CD4-positive, alpha-beta T cell treated with Interleukin-6 at 100 ng/mL for 8 hours (primary cell): ENCODE measurements around the gene QKI.
"Not testable (repeated sequence)": the region's sequence is repeated elsewhere in the genome, so short reads cannot be mapped to it uniquely, and the experiment has no call there.

Source experiments
- DNase-seq: peaks from one replicate; pipeline ENCODE4 v3.0.0-alpha.2; 2020; ENCODE audit warnings: mixed read lengths, low spot score

QKI gene

DNA sequence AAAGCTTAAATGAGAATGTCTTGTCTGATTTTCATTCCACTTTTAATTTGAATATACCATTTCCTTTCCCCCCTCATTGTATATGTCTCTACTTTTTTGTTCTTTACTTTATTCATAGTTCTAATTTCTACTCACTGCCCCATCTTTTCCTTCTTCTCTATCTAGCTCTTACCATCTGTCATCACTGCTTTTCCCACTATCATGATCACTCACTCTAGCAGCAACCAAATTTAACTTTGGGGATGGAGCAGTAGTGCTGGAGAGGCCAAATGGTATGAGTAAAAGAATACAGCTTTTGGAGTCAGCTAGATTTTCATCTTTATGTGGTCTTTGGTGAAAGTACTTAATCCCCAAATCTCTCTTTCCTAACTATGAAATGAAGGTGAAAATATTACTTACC lies 25.5 kb downstream of the QKI start:
- DNase-seq, result no peak

DNA sequence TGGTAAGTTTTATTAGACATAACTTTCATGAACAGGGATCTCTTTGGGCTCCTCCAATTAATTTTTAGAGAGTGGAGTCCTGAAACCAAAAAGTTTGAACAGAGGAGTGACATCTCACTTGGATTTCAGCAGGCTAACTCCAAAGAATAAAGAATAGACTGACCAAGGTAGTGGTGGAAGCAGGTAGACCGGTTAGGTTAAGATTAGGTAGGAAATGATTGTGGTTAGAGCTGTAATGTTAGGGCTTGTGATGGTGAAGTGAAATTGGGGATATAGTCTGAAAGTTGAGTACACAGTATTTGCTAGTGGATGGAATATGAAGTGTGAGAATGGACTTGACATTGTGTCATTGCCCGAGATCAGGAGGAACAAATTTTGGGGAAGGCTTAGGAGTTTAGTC lies 27.8 kb downstream of the QKI start:
- DNase-seq, result no peak

DNA sequence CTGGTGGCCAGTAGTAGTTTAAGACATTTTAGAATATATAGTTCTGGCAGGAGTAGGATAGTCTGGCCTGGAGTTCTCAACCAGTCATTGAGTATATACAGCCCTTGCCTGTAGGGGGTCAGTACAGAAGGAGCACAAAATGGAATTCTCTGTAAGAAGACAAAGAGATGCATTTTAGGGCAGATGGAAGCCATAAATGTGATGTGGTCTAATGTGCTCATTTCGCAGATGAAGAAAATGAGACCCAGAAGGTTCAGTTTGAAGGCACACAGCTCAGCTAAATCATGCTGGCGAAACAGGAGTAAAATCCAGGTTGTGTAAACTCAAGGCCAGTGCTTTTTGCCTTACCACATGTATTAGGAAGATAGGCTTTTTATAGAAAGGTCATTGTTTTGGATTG lies 29.6 kb downstream of the QKI start:
- no peak for DNase-seq

DNA sequence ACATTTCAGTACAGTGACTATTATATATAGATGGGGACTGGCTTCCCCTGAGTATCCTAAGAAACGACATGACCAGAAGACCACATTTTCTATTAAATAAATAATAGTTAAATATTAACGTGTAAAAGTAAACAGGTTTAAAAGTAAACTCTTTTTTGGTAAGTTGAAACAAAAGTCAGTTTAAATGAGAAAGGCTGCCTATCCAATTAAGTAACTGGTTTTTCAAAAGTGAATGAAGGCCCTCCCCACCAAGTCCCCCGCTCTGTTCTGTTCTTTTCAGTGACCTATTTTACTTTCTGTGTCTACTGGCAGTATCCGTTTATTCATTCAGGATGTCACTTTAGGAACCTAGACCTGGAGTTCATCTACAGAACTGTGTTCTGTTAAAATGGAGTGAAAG lies 32.0 kb downstream of the QKI start:
- DNase-seq, result no peak

DNA sequence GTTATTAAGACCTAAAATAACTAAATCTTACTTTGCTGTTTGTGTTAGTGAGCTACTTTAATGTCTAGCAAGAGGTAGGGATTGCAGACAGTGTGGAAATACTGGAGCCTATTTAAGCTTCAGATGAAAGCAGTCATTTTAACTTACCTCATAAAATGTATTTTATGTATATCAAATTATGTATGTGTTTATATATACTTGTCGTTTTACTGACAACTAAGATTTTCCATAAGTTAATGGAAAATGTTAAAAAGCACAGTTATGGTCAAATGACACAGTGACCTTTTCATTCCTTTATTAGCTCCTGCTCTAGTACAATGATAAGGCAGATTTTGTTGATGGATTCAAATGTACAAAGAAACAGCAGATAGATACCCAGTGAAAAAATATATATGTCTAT lies 34.6 kb downstream of the QKI start:
- DNase-seq, result no peak

DNA sequence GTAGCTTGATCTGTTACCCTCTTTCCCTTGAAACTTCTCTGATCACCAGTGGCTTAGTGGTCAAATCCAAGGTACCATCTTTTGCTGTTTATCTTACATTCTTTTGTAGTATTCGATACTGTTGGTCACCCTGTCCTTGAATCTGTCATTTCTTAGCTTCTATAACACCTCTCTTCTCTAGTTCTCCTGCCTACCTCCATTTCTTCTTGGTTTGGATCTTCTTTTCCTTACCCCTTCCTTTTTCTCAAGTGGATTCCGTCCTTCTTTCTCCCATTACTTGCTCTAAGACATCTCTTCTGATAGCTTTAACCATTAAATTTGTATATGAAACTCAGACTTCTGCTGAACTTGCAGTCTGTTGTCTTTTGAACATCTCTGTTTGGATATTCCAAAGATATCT lies 39.9 kb downstream of the QKI start:
- no peak for DNase-seq

DNA sequence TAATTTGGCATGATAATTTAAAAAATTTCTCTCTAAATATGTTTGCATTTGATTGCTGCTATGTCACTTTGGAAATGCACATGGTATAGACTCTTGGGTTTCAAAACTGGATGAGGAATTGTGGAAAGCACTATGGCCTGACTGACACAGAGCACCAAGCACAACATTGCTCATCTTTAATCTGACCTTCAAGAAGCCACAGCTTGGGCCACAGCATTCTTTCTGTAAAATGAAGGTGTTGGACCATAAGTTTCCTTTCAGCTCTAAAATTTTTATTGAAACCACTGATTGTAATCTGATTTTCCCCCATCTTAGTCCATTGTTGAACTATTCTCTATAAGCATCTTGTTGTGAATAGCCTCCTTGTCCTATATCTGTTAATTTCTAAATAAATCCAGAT lies 41.0 kb downstream of the QKI start:
- no peak for DNase-seq

DNA sequence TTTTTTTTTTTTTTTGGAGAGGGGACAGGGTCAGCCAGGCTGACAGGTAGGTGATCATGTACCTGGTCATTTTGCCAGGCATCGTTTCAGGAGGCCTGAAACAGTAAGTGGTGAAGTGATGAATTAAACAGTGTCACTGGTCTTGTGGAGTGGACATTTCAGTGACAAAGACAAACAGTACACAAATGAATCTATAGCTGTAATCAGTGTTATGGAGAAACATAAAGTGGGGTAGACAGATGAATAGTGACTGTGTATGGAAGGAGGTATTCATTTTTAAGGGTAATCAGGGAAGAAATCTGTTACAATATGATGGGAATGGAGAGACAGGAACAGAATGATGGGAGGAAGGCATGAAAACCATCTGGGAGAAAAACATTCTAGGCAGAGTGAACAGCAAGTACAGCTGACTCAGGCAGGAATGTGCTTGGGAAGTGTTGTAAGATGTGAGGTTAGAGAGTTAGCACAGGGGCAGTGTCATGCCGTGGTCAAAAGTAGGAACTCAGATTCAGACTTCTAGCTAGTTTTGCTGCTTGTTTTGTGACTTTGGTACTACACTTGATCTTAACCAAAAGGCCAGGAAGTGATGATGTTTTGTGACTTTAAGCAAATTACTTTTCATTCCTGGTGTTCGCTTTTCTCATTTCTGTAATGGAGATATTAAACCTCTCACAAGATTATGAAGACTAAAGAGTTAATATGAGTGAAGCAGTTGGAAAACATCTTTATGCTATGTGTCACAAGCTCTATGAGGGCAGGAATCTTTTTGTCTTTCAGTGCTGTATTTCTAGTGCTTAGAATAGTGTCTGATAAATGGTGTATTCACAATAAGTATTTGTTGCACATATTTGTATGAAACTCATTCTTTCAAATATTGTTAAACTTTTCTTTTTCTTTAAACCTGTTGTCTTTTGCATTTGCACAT lies 43.4 kb downstream of the QKI start:
- no peak for DNase-seq

DNA sequence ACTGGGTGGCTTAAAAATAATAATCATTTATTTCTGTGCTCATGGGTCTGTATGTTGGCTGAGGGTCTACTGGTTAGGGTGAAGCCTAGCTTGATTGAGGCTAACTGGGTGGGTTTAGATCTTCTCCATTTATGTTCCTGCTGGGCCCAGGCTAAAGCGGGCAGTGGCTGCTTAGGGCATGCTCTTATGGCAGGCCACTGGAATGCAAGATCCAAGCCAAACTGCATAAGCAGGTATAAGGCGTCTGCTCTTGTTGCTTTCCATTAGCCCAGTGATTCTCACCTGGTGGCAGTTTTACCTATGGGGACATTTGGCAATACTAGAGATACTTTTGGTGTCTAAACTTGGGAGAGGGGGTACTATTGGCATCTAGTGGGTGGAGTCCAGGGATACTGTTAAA lies 44.5 kb downstream of the QKI start:
- DNase-seq, result no peak

DNA sequence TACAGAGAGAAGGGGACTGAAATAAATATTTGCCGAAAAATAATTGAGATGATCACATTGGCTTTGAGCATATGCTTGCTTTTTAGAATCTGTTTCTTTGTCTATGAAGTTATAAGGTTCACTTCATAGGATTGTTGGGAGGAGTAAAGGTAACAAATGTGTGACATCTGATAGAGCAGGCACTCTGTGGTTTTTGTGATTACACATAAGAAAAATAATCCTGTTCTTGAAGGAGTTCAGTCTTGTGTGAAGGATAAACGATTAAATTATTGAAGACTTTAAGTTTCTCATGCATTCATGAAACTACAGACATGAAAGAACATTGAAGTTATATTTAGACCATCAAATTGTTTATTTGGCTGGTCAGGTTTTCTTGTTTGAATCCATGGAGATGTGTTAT lies 45.0 kb downstream of the QKI start:
- DNase-seq, result no peak

DNA sequence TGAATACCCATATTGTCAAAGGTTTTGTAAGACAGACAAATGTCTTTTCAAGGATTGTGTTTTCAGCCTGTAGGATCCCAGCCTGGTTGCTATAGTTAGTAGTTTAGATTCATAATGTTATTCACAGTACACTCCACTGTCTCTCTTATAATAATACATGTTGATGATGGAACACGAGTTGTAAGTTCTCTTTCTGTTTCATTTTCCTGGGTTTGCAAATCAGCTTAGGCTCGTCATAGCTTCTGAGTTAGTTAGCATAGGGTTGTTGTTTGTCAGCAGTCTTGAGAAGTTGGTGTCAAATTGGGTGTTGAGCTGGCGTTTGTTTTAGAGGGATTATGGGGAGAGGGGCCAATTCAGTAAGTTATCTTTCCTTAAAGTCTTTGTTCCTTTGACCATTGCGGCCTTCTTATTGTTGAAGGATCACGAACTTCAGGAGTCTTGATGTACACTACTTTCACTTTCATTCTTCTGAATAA lies 45.8 kb downstream of the QKI start:
- peak; percentile 31 for DNase-seq

DNA sequence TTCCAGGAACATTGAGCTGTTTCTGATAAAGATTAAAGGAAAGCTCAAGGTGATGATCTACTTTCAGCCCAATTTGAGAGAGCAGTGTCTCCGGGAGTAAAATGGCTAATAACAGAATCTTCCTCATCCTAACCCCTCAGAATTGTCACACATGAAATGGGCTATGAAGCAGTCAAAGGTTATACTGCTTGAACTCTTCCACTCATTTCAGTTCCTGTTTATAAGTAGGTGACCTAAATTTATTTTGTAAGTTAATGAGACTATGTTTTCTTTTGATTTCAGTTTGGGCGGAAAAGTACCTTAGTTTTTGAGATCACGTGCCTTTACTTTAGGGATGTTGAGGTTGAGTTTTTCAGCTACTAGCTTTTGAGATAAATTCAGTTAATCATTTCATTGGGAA lies 47.2 kb downstream of the QKI start:
- DNase-seq, result peak; percentile 2

DNA sequence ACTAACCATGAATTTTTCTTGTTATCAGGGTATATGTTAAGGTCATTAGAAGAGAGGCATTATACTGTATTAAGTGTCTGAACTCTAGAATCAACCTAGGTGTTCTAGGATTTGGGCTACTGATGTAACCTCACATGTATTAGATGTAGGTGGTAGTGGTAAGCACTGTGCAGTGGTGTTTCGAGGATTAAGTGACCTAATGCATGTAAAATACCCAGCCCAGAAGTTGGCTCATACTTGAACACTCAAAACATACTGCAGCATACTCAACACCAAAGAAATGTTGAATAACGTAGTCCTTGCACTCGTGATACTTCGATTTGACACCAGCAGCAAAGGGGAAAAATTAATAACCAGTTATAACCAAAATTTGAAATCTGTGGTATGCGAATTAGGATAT lies 48.7 kb downstream of the QKI start:
- DNase-seq, result no peak

DNA sequence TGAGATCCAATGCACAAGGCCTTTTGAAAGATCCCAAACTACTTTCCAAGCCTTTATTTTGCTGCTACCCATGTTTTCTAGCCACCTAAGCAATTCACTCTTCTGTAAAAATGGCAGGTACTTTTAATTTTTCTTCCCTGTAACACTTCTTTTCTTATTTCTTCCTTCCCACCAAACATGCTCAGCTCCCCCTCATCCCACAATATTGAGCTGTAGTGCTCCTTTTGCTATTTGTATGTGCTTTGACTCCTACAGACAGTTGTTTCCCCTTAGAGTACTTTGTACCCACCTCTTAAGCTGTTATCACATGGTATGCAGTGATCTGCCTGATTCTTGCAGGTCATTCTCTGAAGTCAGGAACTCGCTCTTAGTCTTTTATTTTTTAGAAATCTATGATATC lies 49.3 kb downstream of the QKI start:
- no peak for DNase-seq

DNA sequence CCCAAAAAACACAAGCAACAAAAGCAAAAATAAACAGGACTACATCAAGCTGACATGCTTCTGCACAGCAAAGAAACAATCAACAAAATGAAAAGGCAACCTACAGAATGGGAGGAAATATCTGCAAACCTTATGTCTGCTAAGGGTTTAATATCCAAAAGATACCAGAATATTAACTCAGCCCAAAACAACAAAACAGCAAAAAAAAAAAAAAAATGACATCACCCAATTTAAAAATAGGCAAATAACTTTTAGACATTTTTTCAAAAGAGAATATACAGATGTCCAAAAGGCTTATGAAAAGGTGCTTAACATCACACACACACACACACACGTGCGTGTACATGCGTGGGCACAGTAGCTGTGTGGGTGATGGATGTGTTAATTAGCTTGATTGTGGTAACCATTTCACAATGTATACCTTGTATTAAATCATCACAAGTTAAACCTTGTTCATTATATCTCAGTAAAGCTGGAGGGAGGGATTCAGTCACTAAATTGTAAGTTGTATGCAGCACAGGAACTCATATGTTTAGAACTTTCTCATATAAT lies 52.4 kb downstream of the QKI start:
- DNase-seq, result no peak

DNA sequence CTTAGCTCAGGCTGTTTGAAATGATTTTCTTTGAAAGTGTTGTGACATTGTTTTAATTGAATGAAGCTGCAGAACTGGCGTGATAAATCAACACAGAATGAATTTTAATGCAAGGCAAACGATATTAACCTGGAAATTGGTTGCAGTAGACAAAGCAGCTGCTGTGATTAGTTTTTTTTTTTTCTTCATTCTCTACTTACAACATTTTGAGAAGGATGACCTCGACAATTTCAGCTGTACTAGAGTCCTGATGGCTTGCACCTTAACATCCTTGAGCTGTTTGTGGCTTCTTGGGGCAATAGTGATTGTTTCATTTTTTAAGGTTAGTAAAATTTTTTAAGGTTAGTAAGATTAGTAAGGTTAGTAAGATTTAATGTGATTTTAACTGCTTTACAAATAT lies 54.2 kb downstream of the QKI start:
- DNase-seq, result no peak

DNA sequence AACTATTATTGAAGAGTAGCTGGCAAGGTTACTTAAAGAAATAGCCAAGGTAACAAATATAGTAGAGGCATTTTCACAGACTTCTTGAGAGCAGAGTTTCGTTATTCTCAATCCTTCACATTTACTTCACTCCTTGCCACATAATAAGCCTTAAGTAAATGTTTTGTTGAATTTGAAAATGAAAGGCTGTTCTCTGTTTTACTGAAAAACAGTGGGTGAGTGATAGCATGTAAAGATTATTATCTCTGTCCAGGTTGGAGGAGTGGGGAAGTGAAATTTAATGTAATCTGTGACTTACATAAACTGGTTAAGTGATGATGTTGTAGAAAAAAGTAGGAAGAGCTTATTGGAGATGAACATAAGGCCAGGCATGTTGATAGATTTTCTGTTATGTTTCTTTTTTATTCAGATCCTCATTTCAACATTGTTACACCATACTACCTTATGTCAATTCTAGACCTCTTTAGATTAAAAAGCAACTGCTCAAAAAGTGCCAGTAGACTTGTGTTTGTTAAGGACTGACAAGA lies 55.0 kb downstream of the QKI start:
- DNase-seq, result no peak

DNA sequence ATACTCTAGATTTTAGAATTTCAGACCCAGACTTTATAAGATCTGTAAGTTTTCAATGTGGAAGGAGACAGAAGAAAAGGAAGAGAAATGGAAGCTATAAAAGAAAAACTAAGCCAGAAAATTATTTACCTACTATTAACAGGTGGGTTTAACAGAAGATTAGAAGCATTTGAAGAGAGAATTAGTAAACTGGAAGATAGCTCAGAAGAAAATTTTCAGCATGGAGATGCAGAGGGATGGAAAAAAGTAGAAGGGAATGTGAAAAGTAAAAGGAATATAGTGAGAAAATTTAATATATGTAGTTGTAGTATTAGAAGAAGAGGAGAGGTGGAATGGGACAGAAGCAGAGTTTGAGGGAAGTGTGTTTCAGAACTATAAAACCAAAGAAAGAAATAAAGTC lies 56.1 kb downstream of the QKI start:
- no peak for DNase-seq

DNA sequence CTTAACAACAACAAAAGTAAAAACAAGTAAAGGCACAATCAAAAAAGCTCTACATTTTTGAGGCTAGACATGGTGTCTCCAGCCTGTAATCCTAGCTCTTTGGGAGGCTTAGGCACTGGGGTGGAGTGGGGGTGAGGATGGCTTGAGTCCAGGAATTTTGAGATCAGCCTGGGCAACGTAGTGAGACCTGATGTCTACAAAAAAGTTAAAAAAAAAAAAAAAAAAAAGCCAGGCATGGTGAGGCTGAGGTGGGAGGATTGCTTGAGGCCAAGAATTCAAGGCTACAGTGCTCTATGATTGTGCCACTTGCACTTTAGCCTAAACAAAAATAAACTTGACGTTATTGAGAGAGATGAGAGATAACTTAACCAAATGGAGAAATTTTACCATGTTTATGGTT lies 60.1 kb downstream of the QKI start:
- no peak for DNase-seq

DNA sequence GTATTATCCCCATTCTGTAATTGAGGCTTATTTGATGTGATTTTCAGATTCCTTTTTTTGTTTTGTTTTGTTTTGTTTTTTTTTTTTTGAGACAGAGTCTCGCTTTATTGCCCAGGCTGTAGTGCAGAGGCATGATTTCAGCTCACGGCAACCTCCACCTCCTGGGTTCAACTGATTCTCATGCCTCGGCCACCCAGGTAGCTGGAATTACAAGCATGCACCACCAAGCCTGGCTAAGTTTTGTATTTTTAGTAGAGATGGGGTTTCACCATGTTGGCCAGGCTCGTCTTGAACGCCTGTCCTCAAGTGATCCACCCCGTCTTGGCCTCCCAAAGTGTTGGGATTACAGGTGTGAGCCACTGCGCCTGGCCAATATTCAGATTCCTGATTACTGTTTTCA lies 62.4 kb downstream of the QKI start:
- not testable (repeated sequence) for DNase-seq

DNA sequence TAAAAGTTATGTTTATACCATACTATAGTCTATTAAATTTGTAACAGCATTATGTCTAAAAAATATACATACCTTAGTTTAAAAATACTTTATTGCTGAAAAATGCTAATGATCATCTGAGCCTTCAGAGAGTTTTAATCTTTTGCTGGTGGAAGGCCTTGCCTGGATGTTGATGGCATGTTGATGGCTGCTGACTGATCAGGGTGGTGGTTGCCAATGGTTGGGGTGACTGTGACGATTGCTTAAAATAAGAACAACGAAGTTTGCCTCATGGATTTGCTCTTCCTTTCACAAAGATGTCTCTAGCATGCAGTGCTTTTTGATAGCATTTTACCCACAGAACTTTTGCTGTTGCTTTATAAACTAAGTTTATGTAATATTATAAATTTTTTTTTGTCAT lies 68.6 kb downstream of the QKI start:
- DNase-seq, result no peak

DNA sequence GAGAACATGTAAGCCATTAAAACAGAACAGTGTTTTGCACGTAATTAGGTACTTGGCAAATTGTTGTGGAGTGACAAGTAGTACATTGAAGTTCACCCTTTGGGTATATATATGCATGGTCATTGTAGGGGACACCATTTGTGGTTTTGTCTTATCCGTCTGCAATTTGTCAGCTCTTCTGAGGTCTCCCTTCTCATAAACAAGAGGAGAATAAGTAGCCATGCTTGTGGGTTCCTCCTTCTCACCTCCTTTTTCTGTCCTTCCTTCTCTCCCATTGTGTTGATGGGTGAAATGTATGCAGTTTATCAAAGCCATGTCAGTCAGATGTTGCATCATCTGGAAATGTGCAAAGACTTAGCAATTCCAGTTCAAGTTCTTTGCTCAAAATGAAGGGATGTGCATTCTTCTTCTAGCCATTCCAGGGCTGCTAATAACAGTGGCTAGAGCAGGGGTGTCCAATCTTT lies 70.9 kb downstream of the QKI start:
- no peak for DNase-seq

DNA sequence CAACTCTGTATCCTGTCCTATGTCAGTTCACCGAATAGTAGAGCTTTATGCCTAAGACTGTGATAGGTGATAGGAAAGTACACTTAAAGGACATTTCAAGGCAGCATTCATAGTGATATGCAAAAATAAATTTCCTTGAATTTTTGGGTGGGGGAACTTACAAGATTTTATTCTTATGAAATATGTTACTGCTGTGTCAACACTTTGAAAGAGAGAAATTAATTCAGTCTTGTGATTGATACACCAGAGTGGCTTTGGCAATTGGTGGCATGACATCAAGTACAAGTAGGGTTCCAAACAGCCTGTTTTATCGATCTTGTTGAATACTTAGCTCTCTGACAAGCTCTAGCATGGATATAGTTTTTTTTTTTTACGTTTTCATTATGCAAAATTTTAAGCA lies 72.3 kb downstream of the QKI start:
- no peak for DNase-seq

DNA sequence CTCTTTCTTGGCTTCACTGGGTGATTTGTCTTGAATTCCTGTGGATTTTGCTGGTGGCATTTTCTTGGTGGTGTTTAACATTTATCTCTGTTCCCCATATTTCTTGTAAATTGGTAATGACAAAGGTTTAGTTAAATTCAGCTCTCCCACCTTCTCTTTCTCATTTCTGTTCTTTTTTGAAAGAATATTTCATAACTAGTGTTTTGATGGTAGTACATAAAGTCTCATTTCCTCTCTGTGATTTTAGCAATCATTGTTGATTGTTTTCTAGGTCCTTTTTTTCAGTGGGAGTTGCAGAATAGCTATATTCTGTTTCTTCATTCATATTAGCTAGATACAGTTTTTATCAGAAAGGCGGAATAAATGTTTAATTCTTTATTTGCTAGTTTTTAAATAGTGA lies 73.1 kb downstream of the QKI start:
- no peak for DNase-seq
